ENCODE measurements around the gene CLEC10A. TPM values are rescaled to one million over a fixed set of nuclear protein-coding genes. Genes with fewer than 3 reads are reported as not detected.

Gene CLEC10A
- total RNA-seq, 4 donors from 2014 or later = 0.59 to 3.9 (median 2.1) TPM

DNA sequence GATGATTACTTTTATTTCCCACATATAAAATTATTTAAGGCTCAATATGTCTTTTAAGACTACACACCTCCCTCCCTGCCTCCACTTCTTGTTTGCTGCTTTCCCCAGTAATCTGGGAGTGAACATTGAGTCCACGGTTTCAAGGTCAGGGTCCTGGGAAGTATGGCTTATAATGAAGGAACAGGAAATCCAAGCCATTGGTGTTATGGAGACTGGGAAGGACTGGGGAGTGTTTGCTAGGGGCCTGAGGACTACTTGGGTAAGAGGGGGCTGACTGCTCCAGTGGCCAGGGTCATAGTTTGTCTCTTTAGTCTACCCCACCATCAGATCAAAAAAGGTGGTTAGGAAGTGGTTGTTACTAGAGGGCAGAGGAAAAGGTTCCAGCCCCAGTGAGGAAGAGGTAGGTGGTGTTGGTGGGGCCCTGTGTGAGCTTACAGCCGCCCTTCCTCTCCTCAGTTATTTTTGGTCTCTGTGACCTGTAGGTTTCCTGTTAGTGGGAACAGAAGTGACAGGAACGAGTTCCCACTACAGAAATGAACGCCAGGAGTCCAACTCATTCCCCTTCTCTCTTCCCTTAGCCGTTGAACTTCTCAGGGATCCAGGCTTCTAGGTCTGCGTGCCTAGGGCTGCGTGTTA, 45.0 kb downstream of the CLEC10A start:
- Histone ChIP-seq H3K4me1 (peaks cover 29 to 41% of the 10 kb centered on the region in 2 donors), H3K27ac (peak overlapping the region; percentile 82 to 93 (median 88)), H3K4me3 (replicated peaks in 1 of 3) (peak overlapping the region; percentile 26 to 65 (median 53)), H3K9me3 (no peaks in the 10 kb centered on the region), H3K27me3 (no peaks in the 10 kb centered on the region), H3K36me3 (no peaks in the 10 kb centered on the region)
- TF ChIP-seq POLR2A (IDR thresholded peaks at IDR 0.05) = no peak
- TF ChIP-seq, protein P1, sequence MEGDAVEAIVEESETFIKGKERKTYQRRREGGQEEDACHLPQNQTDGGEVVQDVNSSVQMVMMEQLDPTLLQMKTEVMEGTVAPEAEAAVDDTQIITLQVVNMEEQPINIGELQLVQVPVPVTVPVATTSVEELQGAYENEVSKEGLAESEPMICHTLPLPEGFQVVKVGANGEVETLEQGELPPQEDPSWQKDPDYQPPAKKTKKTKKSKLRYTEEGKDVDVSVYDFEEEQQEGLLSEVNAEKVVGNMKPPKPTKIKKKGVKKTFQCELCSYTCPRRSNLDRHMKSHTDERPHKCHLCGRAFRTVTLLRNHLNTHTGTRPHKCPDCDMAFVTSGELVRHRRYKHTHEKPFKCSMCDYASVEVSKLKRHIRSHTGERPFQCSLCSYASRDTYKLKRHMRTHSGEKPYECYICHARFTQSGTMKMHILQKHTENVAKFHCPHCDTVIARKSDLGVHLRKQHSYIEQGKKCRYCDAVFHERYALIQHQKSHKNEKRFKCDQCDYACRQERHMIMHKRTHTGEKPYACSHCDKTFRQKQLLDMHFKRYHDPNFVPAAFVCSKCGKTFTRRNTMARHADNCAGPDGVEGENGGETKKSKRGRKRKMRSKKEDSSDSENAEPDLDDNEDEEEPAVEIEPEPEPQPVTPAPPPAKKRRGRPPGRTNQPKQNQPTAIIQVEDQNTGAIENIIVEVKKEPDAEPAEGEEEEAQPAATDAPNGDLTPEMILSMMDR (IDR thresholded peaks at IDR 0.05) = peak in 1 of 6 experiments; percentile 19
- intact Hi-C loops (cut with DNase I) = no loop called here
- DNase-seq = no peak
- 14 to 17% methylated on average over 7 of the region's 7 CpGs for WGBS, 2 donors

DNA sequence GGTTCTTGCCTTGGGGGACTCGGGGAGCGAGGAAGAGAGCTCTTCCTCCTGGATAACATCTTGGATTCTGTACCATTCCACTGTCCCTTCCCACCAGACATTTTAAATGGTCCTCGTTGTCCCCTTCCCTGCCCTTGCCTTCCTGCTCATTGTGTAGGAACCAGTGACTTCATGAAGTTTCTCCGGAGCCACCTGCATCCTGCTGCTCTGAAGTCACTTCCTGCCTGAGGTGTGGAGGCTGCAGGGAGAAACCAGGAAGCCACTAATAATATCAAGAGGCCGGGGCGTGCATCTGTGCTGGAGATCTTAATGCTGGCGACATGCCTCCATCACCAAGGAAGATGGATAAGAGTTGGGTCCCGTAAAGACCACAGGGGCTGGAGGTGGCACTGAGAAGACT, 50.4 kb downstream of the CLEC10A start:
- no peaks in the 10 kb centered on the region for H3K36me3 ChIP-seq
- peak overlapping the region in 1 of 3 donors; percentile 61 for H3K27ac ChIP-seq
- WGBS, 2 donors = 73 to 78% methylated on average over 8 of the region's 8 CpGs
- no peaks in the 10 kb centered on the region for H3K9me3 ChIP-seq
- H3K4me1 ChIP-seq = peaks cover 4 to 23% of the 10 kb centered on the region in 2 donors
- intact Hi-C loops (cut with DNase I) = no loop called here
- TF ChIP-seq, protein P1 (IDR thresholded peaks at IDR 0.05) = no peak
- peak in 1 of 2 donors; percentile 13 for TF ChIP-seq POLR2A (IDR thresholded peaks at IDR 0.05)
- DNase-seq = no peak
- no peak overlapping the region for H3K4me3 ChIP-seq (replicated peaks in 1 of 3)
- H3K27me3 ChIP-seq = no peaks in the 10 kb centered on the region

DNA sequence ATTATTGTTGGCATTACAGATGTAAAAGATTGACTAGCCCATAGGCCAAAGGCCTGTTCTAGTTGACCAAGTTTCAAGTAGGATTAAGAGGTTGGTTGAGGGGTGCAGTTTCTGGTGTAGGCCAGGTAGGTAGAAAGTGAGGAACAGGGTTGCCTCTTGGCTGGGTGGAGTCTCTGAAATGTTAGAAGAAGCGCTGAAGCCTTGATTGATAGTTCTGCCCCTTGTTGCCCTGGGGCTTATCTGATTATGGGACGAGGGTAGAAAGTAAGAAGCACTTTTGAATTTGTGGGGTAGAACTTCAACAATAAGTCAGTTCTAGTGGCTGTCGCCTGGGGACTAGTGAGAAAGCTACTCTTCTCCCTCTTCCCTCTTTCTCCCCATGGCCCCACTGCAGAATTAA, 51.0 kb downstream of the CLEC10A start:
- H3K36me3 ChIP-seq = no peaks in the 10 kb centered on the region
- DNase-seq = no peak
- intact Hi-C loops (cut with DNase I) = no loop called here
- no peaks in the 10 kb centered on the region for H3K27me3 ChIP-seq
- H3K27ac ChIP-seq = peak overlapping the region; percentile 27 to 61 (median 30)
- WGBS, 2 donors = 74 to 79% methylated on average over 3 of the region's 3 CpGs
- TF ChIP-seq, protein P1 (IDR thresholded peaks at IDR 0.05) = no peak
- no peak for TF ChIP-seq POLR2A (IDR thresholded peaks at IDR 0.05)
- no peak overlapping the region for H3K4me3 ChIP-seq (replicated peaks in 1 of 3)
- peaks cover 4 to 26% of the 10 kb centered on the region in 2 donors for H3K4me1 ChIP-seq
- H3K9me3 ChIP-seq = no peaks in the 10 kb centered on the region

DNA sequence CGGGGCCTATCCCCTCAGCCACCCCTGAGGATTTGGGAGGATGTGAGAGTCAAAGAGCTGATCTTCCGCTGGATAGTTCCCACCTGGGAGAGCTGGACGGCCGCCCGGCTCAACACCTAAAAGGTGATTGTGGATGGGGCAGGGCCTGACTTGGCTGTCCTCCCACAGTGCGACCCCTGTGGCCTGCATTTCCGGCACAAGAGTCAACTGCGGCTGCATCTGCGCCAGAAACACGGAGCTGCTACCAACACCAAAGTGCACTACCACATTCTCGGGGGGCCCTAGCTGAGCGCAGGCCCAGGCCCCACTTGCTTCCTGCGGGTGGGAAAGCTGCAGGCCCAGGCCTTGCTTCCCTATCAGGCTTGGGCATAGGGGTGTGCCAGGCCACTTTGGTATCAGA, 52.7 kb downstream of the CLEC10A start:
- TF ChIP-seq POLR2A (IDR thresholded peaks at IDR 0.05) = no peak
- TF ChIP-seq, protein P1 (IDR thresholded peaks at IDR 0.05) = no peak
- no peaks in the 10 kb centered on the region for H3K27me3 ChIP-seq
- H3K4me3 ChIP-seq (replicated peaks in 1 of 3) = no peak overlapping the region
- H3K36me3 ChIP-seq = no peaks in the 10 kb centered on the region
- intact Hi-C loops (cut with DNase I) = no loop called here
- no peaks in the 10 kb centered on the region for H3K9me3 ChIP-seq
- DNase-seq = no peak
- H3K27ac ChIP-seq = peak overlapping the region in 2 of 3 donors; percentile 3 to 13
- peaks cover 11 to 36% of the 10 kb centered on the region in 2 donors for H3K4me1 ChIP-seq
- 65 to 81% methylated on average over 9 to 13 of the region's 13 CpGs for WGBS, 2 donors

DNA sequence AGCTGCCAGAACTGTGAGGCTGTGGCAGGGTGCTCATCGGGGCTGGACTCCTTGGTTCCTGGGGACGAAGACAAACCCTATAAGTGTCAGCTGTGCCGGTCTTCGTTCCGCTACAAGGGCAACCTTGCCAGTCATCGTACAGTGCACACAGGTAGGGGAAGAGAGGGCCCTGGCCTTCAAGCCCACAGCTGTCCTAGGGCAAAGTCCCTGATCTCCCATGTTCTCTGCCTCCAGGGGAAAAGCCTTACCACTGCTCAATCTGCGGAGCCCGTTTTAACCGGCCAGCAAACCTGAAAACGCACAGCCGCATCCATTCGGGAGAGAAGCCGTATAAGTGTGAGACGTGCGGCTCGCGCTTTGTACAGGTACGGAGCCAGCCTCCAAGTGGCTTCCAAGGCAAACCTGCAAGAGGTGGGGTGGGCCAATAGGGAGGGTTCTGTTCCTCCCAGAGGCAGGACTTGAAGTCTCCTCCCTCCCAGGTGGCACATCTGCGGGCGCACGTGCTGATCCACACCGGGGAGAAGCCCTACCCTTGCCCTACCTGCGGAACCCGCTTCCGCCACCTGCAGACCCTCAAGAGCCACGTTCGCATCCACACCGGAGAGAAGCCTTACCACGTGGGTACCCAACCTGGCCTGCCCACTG, 53.5 kb downstream of the CLEC10A start:
- 81 to 88% methylated on average over 18 to 26 of the region's 29 CpGs for WGBS, 2 donors
- DNase-seq = no peak
- H3K4me3 ChIP-seq (replicated peaks in 1 of 3) = no peak overlapping the region

More for the DNA sequence above, 53.5 kb downstream of the CLEC10A start:
- H3K4me1 ChIP-seq = peaks cover 17 to 43% of the 10 kb centered on the region in 2 donors
- TF ChIP-seq POLR2A (IDR thresholded peaks at IDR 0.05) = no peak
- TF ChIP-seq, protein P1 (IDR thresholded peaks at IDR 0.05) = no peak
- H3K9me3 ChIP-seq = no peaks in the 10 kb centered on the region
- intact Hi-C loops (cut with DNase I) = no loop called here
- H3K36me3 ChIP-seq = no peaks in the 10 kb centered on the region
- no peaks in the 10 kb centered on the region for H3K27me3 ChIP-seq
- H3K27ac ChIP-seq = peak overlapping the region in 1 of 3 donors; percentile 13

All from thyroid gland (tissue), 4 donors.